Panc1 (cell line): Measurements from ENCODE around the gene TPCN1. TPM values are rescaled to one million over a fixed set of nuclear protein-coding genes. Genes with fewer than 3 reads are reported as not detected.

Experiments used
- ATAC-seq: fragments of 200-7000 bp; cut with Tn5 transposase; 2 replicates; pipeline ENCODE4 v1.9.1; 2020; ENCODE audit warnings: mild to moderate bottlenecking, moderate library complexity
- BruUV-seq: library from RNA; stranded (reverse); fragments of 400-500 nt; replicated peaks from 2 replicates; lab custom pipeline; 2021; lab: Mats Ljungman, UMichigan
- CTCF ChIA-PET: fragments of 300-600 bp; sonication (Branson Sonifier 250); formaldehyde crosslinking; loops from one replicate; lab custom pipeline; 2022; ENCODE audit warnings: antibody characterized with exemption; lab: Charles Lee
- POLR2A ChIA-PET: fragments of 300-600 bp; sonication (Branson Sonifier 250); formaldehyde crosslinking; loops from one replicate; lab custom pipeline; 2022; ENCODE audit warnings: antibody characterized with exemption; lab: Charles Lee
- DNase-seq: peaks from one replicate; pipeline ENCODE4 v3.0.0-alpha.2; 2010; ENCODE audit warnings: low read depth, low spot score
- H3K27ac ChIP-seq: 2 replicates; pipeline ENCODE4 v1.5.1; 2011; ENCODE audit warnings: mild to moderate bottlenecking, low read length, inconsistent platforms
- H3K27me3 ChIP-seq: fragments of 200-500 bp; sonication (Bioruptor generic); 2 replicates; pipeline ENCODE4 v1.6.0; 2014; ENCODE audit warnings: low read length, inconsistent platforms; ENCODE audit not compliant: control insufficient read depth, insufficient read depth
- H3K36me3 ChIP-seq: fragments of 200-500 bp; sonication (Bioruptor generic); 2 replicates; pipeline ENCODE4 v1.5.1; 2014; ENCODE audit warnings: inconsistent platforms, mild to moderate bottlenecking, low read length, moderate library complexity; ENCODE audit not compliant: control insufficient read depth, insufficient read depth
- H3K4me1 ChIP-seq: 2 replicates; pipeline ENCODE4 v1.5.1; 2011; ENCODE audit warnings: inconsistent platforms, mild to moderate bottlenecking, low read length, moderate library complexity; ENCODE audit not compliant: control insufficient read depth, insufficient read depth
- H3K4me3 ChIP-seq, 2 experiments: 2 replicates each; pipeline ENCODE4 v1.5.1; 2011 to 2012; ENCODE audit warnings: low read depth in 2 of 2, low read length in 2 of 2, mild to moderate bottlenecking in 2 of 2, inconsistent platforms in 1 of 2, moderate library complexity in 1 of 2
- H3K9me3 ChIP-seq: fragments of 200-500 bp; sonication (Bioruptor generic); 2 replicates; pipeline ENCODE4 v1.5.1; 2014; ENCODE audit warnings: low read depth, mild to moderate bottlenecking, inconsistent platforms, low read length, moderate library complexity; ENCODE audit not compliant: control insufficient read depth, insufficient read depth
- POLR2AphosphoS5 ChIP-seq: IDR thresholded peaks from 2 replicates; pipeline ENCODE4 v1.6.1; 2012; ENCODE audit warnings: mild to moderate bottlenecking, low read depth, low read length, moderate library complexity
- SIN3A ChIP-seq: IDR thresholded peaks from 2 replicates; pipeline ENCODE4 v1.6.1; 2012; ENCODE audit warnings: low read depth, mild to moderate bottlenecking, low read length, moderate library complexity, borderline replicate concordance; ENCODE audit not compliant: insufficient read depth
- TCF7L2 ChIP-seq: IDR thresholded peaks from 2 replicates; pipeline ENCODE4 v1.6.1; 2011; ENCODE audit warnings: mild to moderate bottlenecking, low read depth, low read length, inconsistent platforms
- in situ Hi-C: cut with HindIII; loops from 2 replicates; pipeline ENCODE4 v1.10.0; 2016; ENCODE audit warnings: low sequenced_read_pairs, low pct_unique_long_range_greater_than_20kb
- intact Hi-C: fragments of 100-400 bp; cut with micrococcal nuclease; formaldehyde crosslinking; loops from one replicate; pipeline ENCODE4 v1.10.0; 2022; ENCODE audit not compliant: unreplicated experiment
- total RNA-seq: library from RNA; stranded (reverse); gene quantifications from one replicate; pipeline ENCODE4 v1.2.1, GENCODE V29; 2021; ENCODE audit not compliant: unreplicated experiment
- TF ChIP-seq, protein P1 (sequence below), 2 experiments: IDR thresholded peaks; 2 replicates each; pipeline ENCODE4 v1.6.1; 2011 to 2012; ENCODE audit warnings: low read depth in 2 of 2, control low read depth in 1 of 2, low read length in 1 of 2, mild to moderate bottlenecking in 1 of 2, moderate library complexity in 1 of 2; ENCODE audit not compliant: insufficient read depth in 1 of 2
- TF ChIP-seq, protein P2 (sequence below): fragments of 450-650 bp; IDR thresholded peaks from 2 replicates; pipeline ENCODE4 v1.5.1; 2017; ENCODE audit warnings: mild to moderate bottlenecking

The TPCN1 gene
- total RNA-seq, 1 experiment from 2014 or later = 75.2 TPM

DNA sequence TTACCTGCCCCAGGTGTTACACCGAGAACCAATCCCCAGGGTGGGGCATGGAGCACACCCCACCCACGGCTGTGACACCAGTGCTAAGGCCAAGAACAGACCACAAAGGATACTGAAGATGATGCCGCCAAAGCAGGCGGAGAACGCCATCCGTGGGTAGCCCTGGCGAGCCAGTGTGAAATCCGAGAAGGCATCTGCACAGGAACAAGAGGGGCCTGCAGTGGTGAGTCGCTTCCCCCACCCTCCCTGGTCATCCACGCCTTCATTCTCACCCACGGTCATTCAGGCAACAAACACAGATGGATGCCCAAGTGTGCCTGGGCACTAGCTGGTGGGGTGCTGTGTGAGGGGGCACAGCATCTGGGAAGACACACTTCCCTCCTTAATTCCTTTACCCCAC is 85.1 kb downstream of the TPCN1 start:
- CTCF ChIA-PET = no interaction called here
- Histone ChIP-seq H3K4me1 (no peaks in the 10 kb centered on the region), H3K27ac (no peak overlapping the region), H3K4me3 (no peak overlapping the region), H3K36me3 (no peaks in the 10 kb centered on the region), H3K9me3 (no peaks in the 10 kb centered on the region), H3K27me3 (no peaks in the 10 kb centered on the region)
- no peak for TF ChIP-seq TCF7L2
- TF ChIP-seq SIN3A = no peak
- TF ChIP-seq, protein P1, sequence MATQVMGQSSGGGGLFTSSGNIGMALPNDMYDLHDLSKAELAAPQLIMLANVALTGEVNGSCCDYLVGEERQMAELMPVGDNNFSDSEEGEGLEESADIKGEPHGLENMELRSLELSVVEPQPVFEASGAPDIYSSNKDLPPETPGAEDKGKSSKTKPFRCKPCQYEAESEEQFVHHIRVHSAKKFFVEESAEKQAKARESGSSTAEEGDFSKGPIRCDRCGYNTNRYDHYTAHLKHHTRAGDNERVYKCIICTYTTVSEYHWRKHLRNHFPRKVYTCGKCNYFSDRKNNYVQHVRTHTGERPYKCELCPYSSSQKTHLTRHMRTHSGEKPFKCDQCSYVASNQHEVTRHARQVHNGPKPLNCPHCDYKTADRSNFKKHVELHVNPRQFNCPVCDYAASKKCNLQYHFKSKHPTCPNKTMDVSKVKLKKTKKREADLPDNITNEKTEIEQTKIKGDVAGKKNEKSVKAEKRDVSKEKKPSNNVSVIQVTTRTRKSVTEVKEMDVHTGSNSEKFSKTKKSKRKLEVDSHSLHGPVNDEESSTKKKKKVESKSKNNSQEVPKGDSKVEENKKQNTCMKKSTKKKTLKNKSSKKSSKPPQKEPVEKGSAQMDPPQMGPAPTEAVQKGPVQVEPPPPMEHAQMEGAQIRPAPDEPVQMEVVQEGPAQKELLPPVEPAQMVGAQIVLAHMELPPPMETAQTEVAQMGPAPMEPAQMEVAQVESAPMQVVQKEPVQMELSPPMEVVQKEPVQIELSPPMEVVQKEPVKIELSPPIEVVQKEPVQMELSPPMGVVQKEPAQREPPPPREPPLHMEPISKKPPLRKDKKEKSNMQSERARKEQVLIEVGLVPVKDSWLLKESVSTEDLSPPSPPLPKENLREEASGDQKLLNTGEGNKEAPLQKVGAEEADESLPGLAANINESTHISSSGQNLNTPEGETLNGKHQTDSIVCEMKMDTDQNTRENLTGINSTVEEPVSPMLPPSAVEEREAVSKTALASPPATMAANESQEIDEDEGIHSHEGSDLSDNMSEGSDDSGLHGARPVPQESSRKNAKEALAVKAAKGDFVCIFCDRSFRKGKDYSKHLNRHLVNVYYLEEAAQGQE (IDR thresholded peaks at IDR 0.05; ENCODE audit: insufficient read depth in 1 of 2, low read depth in 2 of 2, low read length in 1 of 2) = no peak
- no peak for TF ChIP-seq POLR2AphosphoS5
- TF ChIP-seq, protein P2, sequence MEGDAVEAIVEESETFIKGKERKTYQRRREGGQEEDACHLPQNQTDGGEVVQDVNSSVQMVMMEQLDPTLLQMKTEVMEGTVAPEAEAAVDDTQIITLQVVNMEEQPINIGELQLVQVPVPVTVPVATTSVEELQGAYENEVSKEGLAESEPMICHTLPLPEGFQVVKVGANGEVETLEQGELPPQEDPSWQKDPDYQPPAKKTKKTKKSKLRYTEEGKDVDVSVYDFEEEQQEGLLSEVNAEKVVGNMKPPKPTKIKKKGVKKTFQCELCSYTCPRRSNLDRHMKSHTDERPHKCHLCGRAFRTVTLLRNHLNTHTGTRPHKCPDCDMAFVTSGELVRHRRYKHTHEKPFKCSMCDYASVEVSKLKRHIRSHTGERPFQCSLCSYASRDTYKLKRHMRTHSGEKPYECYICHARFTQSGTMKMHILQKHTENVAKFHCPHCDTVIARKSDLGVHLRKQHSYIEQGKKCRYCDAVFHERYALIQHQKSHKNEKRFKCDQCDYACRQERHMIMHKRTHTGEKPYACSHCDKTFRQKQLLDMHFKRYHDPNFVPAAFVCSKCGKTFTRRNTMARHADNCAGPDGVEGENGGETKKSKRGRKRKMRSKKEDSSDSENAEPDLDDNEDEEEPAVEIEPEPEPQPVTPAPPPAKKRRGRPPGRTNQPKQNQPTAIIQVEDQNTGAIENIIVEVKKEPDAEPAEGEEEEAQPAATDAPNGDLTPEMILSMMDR = no peak
- ATAC-seq (no peak), DNase-seq (no peak)
- in situ Hi-C loops (no loop called here), intact Hi-C loops (no loop called here)
- POLR2A ChIA-PET = no interaction called here
- BruUV-seq = no TSS peak

DNA sequence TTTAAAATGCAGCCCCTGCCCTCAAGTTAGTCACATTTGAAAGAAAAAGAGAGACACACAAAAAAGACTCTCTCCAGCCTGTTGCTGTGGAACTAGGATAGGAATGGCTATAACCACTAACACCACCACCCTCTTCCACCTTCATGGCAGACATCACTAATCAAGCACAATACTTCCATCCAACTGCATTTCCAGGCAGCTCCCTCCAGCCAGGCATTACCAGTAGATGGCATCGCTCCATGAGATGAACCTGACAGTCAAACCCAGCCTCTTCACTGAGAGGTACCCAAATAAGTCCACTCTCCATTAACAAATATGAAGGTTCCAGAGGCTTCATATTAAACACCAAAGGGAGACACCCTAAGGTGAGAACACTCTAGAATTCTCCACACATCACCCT is 89.2 kb downstream of the TPCN1 start:
- Histone ChIP-seq H3K4me1 (no peaks in the 10 kb centered on the region), H3K9me3 (no peaks in the 10 kb centered on the region), H3K27me3 (no peaks in the 10 kb centered on the region), H3K4me3 (no peak overlapping the region), H3K36me3 (no peaks in the 10 kb centered on the region), H3K27ac (no peak overlapping the region)
- ChIA-PET POLR2A (no interaction called here), CTCF (interaction anchor here (1.6 kb wide), 1 partner anchor 115 kb away, joined by 7 read pairs; no protein-coding TSS in a partner anchor)
- DNase-seq = no peak
- TF ChIP-seq TCF7L2 (no peak), SIN3A (no peak), POLR2AphosphoS5 (no peak)
- TF ChIP-seq, protein P1 (IDR thresholded peaks at IDR 0.05; ENCODE audit: insufficient read depth in 1 of 2, low read depth in 2 of 2, low read length in 1 of 2) = no peak
- TF ChIP-seq, protein P2 = no peak
- intact Hi-C loops (no loop called here), in situ Hi-C loops (no loop called here)
- ATAC-seq = no peak
- BruUV-seq = no TSS peak
